ENCODE data around the gene DLX3.

Gene DLX3

GRCh38 chr17:49971848-49972485 is 23.1 kb downstream of the DLX3 start:
- H3K27me3 Mint-ChIP-seq (ENCODE audit: low read depth, poor library complexity), result peaks cover 99% of the 10 kb centered on the region
- H3K27ac Mint-ChIP-seq, result no peak overlapping the region
- TF ChIP-seq, protein P1, sequence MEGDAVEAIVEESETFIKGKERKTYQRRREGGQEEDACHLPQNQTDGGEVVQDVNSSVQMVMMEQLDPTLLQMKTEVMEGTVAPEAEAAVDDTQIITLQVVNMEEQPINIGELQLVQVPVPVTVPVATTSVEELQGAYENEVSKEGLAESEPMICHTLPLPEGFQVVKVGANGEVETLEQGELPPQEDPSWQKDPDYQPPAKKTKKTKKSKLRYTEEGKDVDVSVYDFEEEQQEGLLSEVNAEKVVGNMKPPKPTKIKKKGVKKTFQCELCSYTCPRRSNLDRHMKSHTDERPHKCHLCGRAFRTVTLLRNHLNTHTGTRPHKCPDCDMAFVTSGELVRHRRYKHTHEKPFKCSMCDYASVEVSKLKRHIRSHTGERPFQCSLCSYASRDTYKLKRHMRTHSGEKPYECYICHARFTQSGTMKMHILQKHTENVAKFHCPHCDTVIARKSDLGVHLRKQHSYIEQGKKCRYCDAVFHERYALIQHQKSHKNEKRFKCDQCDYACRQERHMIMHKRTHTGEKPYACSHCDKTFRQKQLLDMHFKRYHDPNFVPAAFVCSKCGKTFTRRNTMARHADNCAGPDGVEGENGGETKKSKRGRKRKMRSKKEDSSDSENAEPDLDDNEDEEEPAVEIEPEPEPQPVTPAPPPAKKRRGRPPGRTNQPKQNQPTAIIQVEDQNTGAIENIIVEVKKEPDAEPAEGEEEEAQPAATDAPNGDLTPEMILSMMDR (IDR thresholded peaks at IDR 0.05), result no peak
- peak overlapping the region; percentile 59 for H3K4me3 Mint-ChIP-seq
- peaks cover 60% of the 10 kb centered on the region for H3K4me1 Mint-ChIP-seq
- no peaks in the 10 kb centered on the region for H3K9me3 Mint-ChIP-seq
- peak; percentile 68 for DNase-seq
- no peaks in the 10 kb centered on the region for H3K36me3 Mint-ChIP-seq (ENCODE audit: low read depth)

DNA sequence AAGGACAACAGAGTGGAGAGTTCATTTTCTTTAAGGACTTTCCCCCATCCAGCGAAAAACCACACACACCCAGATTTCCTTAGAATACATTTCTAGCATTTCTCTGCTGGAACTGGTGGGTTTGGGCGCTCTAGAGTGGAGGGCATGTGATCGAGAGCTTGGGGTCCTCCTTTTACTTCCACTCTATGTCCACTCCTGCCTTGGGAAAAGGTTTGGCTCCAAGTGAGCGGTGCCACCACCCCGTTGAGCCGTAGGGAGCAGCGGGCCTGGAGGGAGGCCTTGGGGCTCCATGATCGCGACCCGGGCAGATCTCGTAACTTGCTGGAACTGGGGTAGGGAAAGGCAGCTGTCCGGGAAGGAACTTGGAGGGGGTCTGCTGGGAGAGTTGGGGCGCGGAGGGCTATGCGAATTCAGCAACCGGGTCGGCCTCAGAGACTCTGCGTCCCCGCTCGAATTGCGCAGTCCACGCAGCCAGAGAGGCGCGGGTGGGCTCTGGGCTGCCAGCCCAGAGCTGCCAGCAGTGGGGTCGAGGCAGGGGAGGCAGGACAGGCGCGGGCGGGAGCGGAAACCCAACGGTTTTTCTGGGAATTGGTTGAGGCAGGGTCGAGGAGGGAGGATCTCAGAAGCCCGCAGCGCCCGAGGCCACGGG is 23.7 kb downstream of the DLX3 start:
- H3K27ac Mint-ChIP-seq, result no peak overlapping the region
- H3K9me3 Mint-ChIP-seq, result no peaks in the 10 kb centered on the region
- H3K36me3 Mint-ChIP-seq (ENCODE audit: low read depth), result no peaks in the 10 kb centered on the region
- H3K27me3 Mint-ChIP-seq (ENCODE audit: low read depth, poor library complexity), result peaks cover 99% of the 10 kb centered on the region
- peaks cover 53% of the 10 kb centered on the region for H3K4me1 Mint-ChIP-seq
- H3K4me3 Mint-ChIP-seq, result peak overlapping the region; percentile 59
- DNase-seq, result no peak
- TF ChIP-seq, protein P1 (IDR thresholded peaks at IDR 0.05), result no peak

DNA sequence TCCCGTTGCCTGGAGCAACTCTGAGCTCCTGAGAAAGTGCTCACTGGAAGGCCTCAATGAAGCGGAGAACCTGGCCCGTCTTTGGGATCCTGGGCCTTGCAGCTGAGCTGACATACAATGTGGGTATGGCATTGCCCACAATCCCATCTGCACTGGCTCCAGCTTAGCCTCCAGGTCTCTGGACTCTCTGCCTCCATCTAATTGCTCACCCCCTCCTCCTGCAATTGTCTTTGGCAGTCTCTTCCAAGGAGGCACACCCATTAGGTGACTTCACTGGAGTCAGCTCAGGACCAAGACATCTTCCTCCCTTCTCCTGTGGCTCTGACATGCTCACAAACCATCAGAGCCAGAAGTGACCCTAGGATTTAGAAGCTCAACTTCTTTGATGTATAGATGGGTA is 24.5 kb downstream of the DLX3 start:
- no peak for DNase-seq
- no peaks in the 10 kb centered on the region for H3K9me3 Mint-ChIP-seq
- peak overlapping the region; percentile 29 for H3K4me3 Mint-ChIP-seq
- peaks cover 52% of the 10 kb centered on the region for H3K4me1 Mint-ChIP-seq
- H3K27ac Mint-ChIP-seq, result no peak overlapping the region
- peaks cover 100% of the 10 kb centered on the region for H3K27me3 Mint-ChIP-seq (ENCODE audit: low read depth, poor library complexity)
- TF ChIP-seq, protein P1 (IDR thresholded peaks at IDR 0.05), result no peak
- H3K36me3 Mint-ChIP-seq (ENCODE audit: low read depth), result no peaks in the 10 kb centered on the region

DNA sequence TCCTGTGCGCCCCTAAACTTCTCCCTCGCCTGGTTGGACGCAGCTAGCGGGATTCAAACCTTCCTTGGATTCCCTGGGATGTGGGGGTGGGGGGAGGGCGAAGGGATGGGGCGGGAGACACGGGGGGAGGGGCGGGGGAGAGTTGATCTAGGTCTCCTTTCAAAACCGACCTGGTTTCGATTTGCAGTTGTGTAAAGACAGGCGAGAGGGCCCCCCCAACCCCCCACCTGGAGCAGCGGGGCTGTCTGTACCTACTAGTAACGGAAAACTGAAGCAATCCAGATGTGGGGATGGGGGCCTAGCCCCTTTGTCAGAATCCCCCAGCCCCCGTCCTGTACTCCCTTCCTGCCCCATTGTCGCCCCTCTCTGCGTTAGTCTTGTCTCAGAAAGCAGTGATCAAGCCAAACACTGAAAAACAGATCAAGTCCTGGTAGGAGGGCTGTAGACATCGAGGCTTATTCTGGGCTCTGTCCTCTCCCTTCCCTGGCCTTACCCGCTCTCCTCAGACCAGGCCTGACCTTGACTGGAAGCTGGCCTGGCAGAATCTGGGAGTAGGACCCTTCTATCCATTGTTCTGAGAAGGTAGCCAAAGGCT is 25.1 kb downstream of the DLX3 start:
- H3K27me3 Mint-ChIP-seq (ENCODE audit: low read depth, poor library complexity), result peaks cover 100% of the 10 kb centered on the region
- TF ChIP-seq, protein P1 (IDR thresholded peaks at IDR 0.05), result no peak
- no peak for DNase-seq

DNA sequence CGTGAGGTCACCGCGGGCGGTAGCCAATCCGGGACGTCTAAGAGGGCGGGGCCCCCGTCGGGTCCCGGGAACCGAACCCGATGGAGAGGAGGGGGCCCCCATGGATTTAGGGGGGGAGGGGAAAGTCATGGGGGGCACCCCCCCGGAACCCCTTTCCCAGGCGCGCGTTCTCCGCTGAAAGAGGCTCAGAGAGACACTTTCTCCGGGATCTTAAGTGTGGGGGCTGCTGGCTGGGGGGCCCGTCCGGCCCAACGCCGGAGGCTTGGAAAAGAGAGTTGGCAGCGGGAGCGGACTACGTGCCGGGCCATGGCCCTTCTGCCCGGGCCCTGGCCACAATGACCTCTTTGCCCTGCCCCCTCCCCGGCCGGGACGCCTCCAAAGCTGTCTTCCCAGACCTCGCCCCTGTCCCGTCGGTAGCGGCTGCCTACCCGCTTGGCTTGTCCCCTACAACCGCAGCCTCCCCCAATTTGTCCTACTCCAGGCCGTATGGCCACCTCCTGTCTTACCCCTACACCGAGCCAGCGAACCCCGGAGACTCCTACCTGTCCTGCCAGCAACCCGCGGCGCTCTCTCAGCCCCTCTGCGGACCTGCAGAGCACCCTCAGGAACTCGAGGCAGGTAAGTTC is 25.8 kb downstream of the DLX3 start, which contains the start of gene DLX4:
Gene DLX4, plus strand, starts transcription at position 57 of the 626 bp plus-strand sequence. Its CDS starts 279 bp downstream, at position 336.
- Mint-ChIP-seq H3K27ac (no peak within 1 kb of the TSS), H3K27me3 (ENCODE audit: low read depth, poor library complexity) (peaks cover 100% of the 10 kb centered on the region), H3K36me3 (ENCODE audit: low read depth) (no peaks in the 10 kb centered on the region), H3K9me3 (no peaks in the 10 kb centered on the region), H3K4me1 (peaks cover 55% of the 10 kb centered on the region), H3K4me3 (peak within 1 kb of the TSS; percentile 89)
- peak; percentile 37 for DNase-seq
- TF ChIP-seq, protein P1 (IDR thresholded peaks at IDR 0.05), result no peak

More for the DNA sequence above, 25.1 kb downstream of the DLX3 start:
- no peaks in the 10 kb centered on the region for H3K36me3 Mint-ChIP-seq (ENCODE audit: low read depth)
- H3K4me3 Mint-ChIP-seq, result peak overlapping the region; percentile 25
- peaks cover 52% of the 10 kb centered on the region for H3K4me1 Mint-ChIP-seq
- no peaks in the 10 kb centered on the region for H3K9me3 Mint-ChIP-seq
- no peak overlapping the region for H3K27ac Mint-ChIP-seq
